ENCODE results near the gene ASS1.

The ASS1 gene

GRCh38 chr9:130451004-130451390 is 6.2 kb downstream of the ASS1 start:
- peaks cover under 1% of the 10 kb centered on the region for H3K27me3 ChIP-seq (ENCODE audit: control insufficient read depth, insufficient read depth, low read length)
- H3K36me3 ChIP-seq (ENCODE audit: control insufficient read depth, low read depth, low read length) = no peaks in the 10 kb centered on the region
- no peak overlapping the region for H3K27ac ChIP-seq (ENCODE audit: low read length)
- H3K4me3 ChIP-seq (ENCODE audit: low read length) = no peak overlapping the region
- H3K4me1 ChIP-seq (ENCODE audit: control insufficient read depth, low read depth, low read length) = peaks cover 25% of the 10 kb centered on the region
- H3K9ac ChIP-seq (ENCODE audit: low read length) = no peak overlapping the region
- no peaks in the 10 kb centered on the region for H3K9me3 ChIP-seq (ENCODE audit: control insufficient read depth, low read depth, low read length)

DNA sequence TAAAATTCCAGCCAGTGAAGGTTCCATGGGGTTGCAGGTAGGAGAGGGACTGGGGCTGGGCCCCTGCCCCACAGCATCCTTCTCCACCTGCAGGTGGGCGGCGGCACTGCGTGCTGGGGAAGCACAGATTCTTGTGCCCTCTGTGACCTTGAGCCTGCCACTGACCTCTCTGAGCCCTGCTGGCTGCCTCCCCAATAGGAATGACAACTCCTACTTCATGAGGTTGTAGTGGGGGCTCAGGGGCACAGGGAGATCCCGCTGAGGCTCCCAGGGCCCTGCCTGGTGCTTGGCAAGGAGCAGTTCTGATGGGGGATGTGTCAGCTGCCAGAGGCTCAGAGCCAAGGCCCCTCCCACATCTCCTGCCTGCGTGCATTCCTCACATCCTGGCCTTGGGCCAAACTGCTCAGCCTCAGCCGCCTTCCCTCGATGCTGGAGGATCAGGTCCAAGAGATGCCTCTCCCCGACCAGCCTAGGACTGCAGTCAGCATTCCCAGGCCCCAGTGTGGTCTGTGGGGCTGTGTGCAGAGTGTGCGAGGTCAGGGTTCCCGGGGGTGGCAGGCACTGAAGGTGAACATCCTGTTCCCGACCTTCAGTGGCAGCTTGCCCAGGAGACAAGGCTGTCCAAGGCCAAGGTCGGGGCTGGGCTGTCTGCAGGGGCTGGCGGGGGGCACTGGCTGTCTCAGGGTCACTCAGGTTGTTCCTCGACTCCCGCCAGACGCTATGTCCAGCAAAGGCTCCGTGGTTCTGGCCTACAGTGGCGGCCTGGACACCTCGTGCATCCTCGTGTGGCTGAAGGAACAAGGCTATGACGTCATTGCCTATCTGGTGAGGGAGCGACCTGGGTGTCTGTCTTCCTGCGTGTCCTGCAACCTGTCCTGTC is 7.0 kb downstream of the ASS1 start:
- Histone ChIP-seq H3K4me3 (ENCODE audit: low read length) (no peak overlapping the region), H3K36me3 (ENCODE audit: control insufficient read depth, low read depth, low read length) (no peaks in the 10 kb centered on the region), H3K9ac (ENCODE audit: low read length) (no peak overlapping the region), H3K27me3 (ENCODE audit: control insufficient read depth, insufficient read depth, low read length) (no peaks in the 10 kb centered on the region), H3K9me3 (ENCODE audit: control insufficient read depth, low read depth, low read length) (no peaks in the 10 kb centered on the region), H3K4me1 (ENCODE audit: control insufficient read depth, low read depth, low read length) (peaks cover 19% of the 10 kb centered on the region), H3K27ac (ENCODE audit: low read length) (no peak overlapping the region)

DNA sequence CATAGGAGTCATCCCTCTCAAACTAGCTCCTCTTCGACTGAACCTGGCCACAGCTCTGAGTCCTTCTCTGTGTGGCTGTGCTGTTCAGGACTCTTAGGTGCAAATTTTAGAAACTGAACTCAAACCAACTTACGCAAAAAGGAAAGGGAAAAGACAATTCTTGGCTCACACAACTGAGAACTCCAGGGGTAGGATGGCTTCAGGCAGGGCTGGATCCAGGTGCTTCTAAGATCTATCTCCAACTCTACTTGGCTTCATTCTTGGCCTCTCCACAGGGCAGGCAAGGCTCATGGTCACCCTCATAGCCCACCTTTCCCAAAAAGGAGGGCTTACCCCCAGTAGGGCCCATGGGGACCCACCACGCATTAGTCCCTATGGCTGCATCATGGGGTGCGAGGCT is 8.1 kb downstream of the ASS1 start:
- no peaks in the 10 kb centered on the region for H3K9me3 ChIP-seq (ENCODE audit: control insufficient read depth, low read depth, low read length)
- H3K4me1 ChIP-seq (ENCODE audit: control insufficient read depth, low read depth, low read length) = peaks cover 8% of the 10 kb centered on the region
- H3K36me3 ChIP-seq (ENCODE audit: control insufficient read depth, low read depth, low read length) = no peaks in the 10 kb centered on the region
- H3K9ac ChIP-seq (ENCODE audit: low read length) = no peak overlapping the region
- no peak overlapping the region for H3K27ac ChIP-seq (ENCODE audit: low read length)
- no peaks in the 10 kb centered on the region for H3K27me3 ChIP-seq (ENCODE audit: control insufficient read depth, insufficient read depth, low read length)
- H3K4me3 ChIP-seq (ENCODE audit: low read length) = no peak overlapping the region

DNA sequence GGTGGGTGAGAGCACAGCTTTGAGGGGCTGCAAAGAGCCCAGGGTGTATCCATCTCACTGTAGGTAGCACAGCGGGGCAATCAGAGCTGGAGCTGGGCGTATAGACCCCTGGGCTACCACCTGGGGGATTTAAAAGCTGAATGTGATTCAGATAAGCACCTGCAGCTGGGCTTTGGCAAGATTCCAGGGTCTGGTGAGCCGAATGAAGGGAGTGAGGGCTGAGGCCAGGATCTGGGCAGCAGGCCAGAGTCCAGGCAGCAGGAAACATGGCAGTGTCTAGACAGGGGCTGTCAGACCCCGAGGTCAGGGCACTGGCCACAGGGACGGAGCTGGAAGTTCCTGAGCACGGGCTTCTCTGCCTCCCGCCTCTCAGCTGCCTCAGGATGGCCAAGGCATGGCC is 8.7 kb downstream of the ASS1 start:
- Histone ChIP-seq H3K27ac (ENCODE audit: low read length) (no peak overlapping the region), H3K4me1 (ENCODE audit: control insufficient read depth, low read depth, low read length) (peaks cover 3% of the 10 kb centered on the region), H3K4me3 (ENCODE audit: low read length) (no peak overlapping the region), H3K9me3 (ENCODE audit: control insufficient read depth, low read depth, low read length) (no peaks in the 10 kb centered on the region), H3K27me3 (ENCODE audit: control insufficient read depth, insufficient read depth, low read length) (no peaks in the 10 kb centered on the region), H3K36me3 (ENCODE audit: control insufficient read depth, low read depth, low read length) (no peaks in the 10 kb centered on the region), H3K9ac (ENCODE audit: low read length) (no peak overlapping the region)

- Histone ChIP-seq H3K4me1 (ENCODE audit: control insufficient read depth, low read depth, low read length) (peaks cover 3% of the 10 kb centered on the region), H3K27me3 (ENCODE audit: control insufficient read depth, insufficient read depth, low read length) (no peaks in the 10 kb centered on the region), H3K36me3 (ENCODE audit: control insufficient read depth, low read depth, low read length) (no peaks in the 10 kb centered on the region), H3K4me3 (ENCODE audit: low read length) (no peak overlapping the region), H3K9ac (ENCODE audit: low read length) (no peak overlapping the region), H3K27ac (ENCODE audit: low read length) (no peak overlapping the region), H3K9me3 (ENCODE audit: control insufficient read depth, low read depth, low read length) (no peaks in the 10 kb centered on the region)
Measured at GRCh38 chr9:130454096-130454811, 9.5 kb downstream of the ASS1 start.

GRCh38 chr9:130454812-130455325 is 10.1 kb downstream of the ASS1 start:
- Histone ChIP-seq H3K27me3 (ENCODE audit: control insufficient read depth, insufficient read depth, low read length) (no peaks in the 10 kb centered on the region), H3K4me3 (ENCODE audit: low read length) (no peak overlapping the region), H3K27ac (ENCODE audit: low read length) (no peak overlapping the region), H3K9ac (ENCODE audit: low read length) (no peak overlapping the region), H3K4me1 (ENCODE audit: control insufficient read depth, low read depth, low read length) (peaks cover 3% of the 10 kb centered on the region), H3K9me3 (ENCODE audit: control insufficient read depth, low read depth, low read length) (no peaks in the 10 kb centered on the region), H3K36me3 (ENCODE audit: control insufficient read depth, low read depth, low read length) (no peaks in the 10 kb centered on the region)

GRCh38 chr9:130458027-130458803 is 13.5 kb downstream of the ASS1 start:
- Histone ChIP-seq H3K4me1 (ENCODE audit: control insufficient read depth, low read depth, low read length) (no peaks in the 10 kb centered on the region), H3K9ac (ENCODE audit: low read length) (no peak overlapping the region), H3K27me3 (ENCODE audit: control insufficient read depth, insufficient read depth, low read length) (no peaks in the 10 kb centered on the region), H3K36me3 (ENCODE audit: control insufficient read depth, low read depth, low read length) (no peaks in the 10 kb centered on the region), H3K27ac (ENCODE audit: low read length) (no peak overlapping the region), H3K4me3 (ENCODE audit: low read length) (no peak overlapping the region), H3K9me3 (ENCODE audit: control insufficient read depth, low read depth, low read length) (no peaks in the 10 kb centered on the region)

DNA sequence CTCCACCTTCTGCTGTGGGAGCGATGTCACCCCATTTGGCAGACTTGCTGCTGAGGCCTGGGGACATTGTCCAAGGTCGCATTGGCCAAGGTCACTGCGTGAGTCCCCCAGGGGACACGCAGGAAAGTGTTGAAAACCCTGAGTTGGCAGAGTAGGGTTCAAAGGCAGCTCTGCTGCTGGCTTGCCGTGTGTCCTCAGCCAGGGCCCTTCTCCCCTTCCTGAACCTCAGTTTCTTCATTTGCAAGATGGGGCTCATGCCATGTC is 14.0 kb downstream of the ASS1 start:
- H3K27ac ChIP-seq (ENCODE audit: low read length) = no peak overlapping the region
- H3K36me3 ChIP-seq (ENCODE audit: control insufficient read depth, low read depth, low read length) = no peaks in the 10 kb centered on the region
- no peaks in the 10 kb centered on the region for H3K27me3 ChIP-seq (ENCODE audit: control insufficient read depth, insufficient read depth, low read length)
- no peak overlapping the region for H3K9ac ChIP-seq (ENCODE audit: low read length)
- no peaks in the 10 kb centered on the region for H3K4me1 ChIP-seq (ENCODE audit: control insufficient read depth, low read depth, low read length)
- no peaks in the 10 kb centered on the region for H3K9me3 ChIP-seq (ENCODE audit: control insufficient read depth, low read depth, low read length)
- no peak overlapping the region for H3K4me3 ChIP-seq (ENCODE audit: low read length)

GRCh38 chr9:130459151-130459550 is 14.4 kb downstream of the ASS1 start:
- no peaks in the 10 kb centered on the region for H3K4me1 ChIP-seq (ENCODE audit: control insufficient read depth, low read depth, low read length)
- H3K36me3 ChIP-seq (ENCODE audit: control insufficient read depth, low read depth, low read length) = no peaks in the 10 kb centered on the region
- H3K4me3 ChIP-seq (ENCODE audit: low read length) = no peak overlapping the region
- no peak overlapping the region for H3K9ac ChIP-seq (ENCODE audit: low read length)
- H3K9me3 ChIP-seq (ENCODE audit: control insufficient read depth, low read depth, low read length) = no peaks in the 10 kb centered on the region
- no peak overlapping the region for H3K27ac ChIP-seq (ENCODE audit: low read length)
- H3K27me3 ChIP-seq (ENCODE audit: control insufficient read depth, insufficient read depth, low read length) = no peaks in the 10 kb centered on the region

- Histone ChIP-seq H3K27ac (ENCODE audit: low read length) (no peak overlapping the region), H3K9ac (ENCODE audit: low read length) (no peak overlapping the region), H3K27me3 (ENCODE audit: control insufficient read depth, insufficient read depth, low read length) (no peaks in the 10 kb centered on the region), H3K4me1 (ENCODE audit: control insufficient read depth, low read depth, low read length) (no peaks in the 10 kb centered on the region), H3K9me3 (ENCODE audit: control insufficient read depth, low read depth, low read length) (no peaks in the 10 kb centered on the region), H3K36me3 (ENCODE audit: control insufficient read depth, low read depth, low read length) (no peaks in the 10 kb centered on the region), H3K4me3 (ENCODE audit: low read length) (no peak overlapping the region)
Measured at GRCh38 chr9:130459941-130460669, 15.3 kb downstream of the ASS1 start.

GRCh38 chr9:130461218-130461630 is 16.5 kb downstream of the ASS1 start:
- no peak overlapping the region for H3K27ac ChIP-seq (ENCODE audit: low read length)
- H3K36me3 ChIP-seq (ENCODE audit: control insufficient read depth, low read depth, low read length) = no peaks in the 10 kb centered on the region
- H3K4me3 ChIP-seq (ENCODE audit: low read length) = no peak overlapping the region
- H3K4me1 ChIP-seq (ENCODE audit: control insufficient read depth, low read depth, low read length) = peaks cover 4% of the 10 kb centered on the region
- H3K9me3 ChIP-seq (ENCODE audit: control insufficient read depth, low read depth, low read length) = no peaks in the 10 kb centered on the region
- no peak overlapping the region for H3K9ac ChIP-seq (ENCODE audit: low read length)
- H3K27me3 ChIP-seq (ENCODE audit: control insufficient read depth, insufficient read depth, low read length) = no peaks in the 10 kb centered on the region
